ENCODE results near the gene ONECUT2.

ONECUT2 gene

DNA sequence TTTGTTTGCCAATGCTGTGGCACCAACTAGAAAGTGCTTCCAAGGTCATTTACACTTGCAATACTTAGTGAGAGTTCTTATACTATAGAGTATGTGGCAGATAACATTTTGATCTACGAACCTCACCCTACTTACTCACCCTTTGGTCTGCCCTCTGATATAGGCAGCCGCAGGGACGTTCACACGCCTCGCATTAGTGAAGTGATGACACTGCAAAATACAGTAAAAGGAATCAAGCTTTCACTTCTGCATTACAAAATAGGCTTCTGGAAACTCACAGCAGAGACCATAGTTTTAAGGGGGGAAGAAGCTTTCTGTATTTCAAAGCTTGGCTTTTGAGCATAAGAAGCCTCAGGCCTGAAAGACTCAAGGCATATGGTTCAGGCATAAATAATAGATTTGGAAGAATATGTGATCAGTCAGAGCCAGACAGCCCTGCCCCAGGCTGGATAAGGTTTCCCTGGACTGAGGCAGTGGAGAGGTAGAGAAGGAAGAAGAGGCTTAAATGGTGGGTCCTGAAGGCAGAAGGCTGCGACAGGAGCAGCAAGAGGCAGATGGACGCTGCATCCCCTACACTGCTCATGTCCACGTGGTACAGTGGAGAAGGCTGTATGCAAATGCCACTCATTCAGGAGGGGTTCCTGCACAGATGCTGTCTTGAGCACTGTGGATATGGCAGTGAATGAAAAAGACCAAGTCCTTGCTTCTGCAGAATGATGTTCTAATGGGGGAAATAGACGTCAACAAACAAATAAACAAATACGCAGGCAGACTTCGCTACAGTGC lies 88.2 kb downstream of the ONECUT2 start:
- DNase-seq (ENCODE audit: low read depth in 3 of 3) = no peak

DNA sequence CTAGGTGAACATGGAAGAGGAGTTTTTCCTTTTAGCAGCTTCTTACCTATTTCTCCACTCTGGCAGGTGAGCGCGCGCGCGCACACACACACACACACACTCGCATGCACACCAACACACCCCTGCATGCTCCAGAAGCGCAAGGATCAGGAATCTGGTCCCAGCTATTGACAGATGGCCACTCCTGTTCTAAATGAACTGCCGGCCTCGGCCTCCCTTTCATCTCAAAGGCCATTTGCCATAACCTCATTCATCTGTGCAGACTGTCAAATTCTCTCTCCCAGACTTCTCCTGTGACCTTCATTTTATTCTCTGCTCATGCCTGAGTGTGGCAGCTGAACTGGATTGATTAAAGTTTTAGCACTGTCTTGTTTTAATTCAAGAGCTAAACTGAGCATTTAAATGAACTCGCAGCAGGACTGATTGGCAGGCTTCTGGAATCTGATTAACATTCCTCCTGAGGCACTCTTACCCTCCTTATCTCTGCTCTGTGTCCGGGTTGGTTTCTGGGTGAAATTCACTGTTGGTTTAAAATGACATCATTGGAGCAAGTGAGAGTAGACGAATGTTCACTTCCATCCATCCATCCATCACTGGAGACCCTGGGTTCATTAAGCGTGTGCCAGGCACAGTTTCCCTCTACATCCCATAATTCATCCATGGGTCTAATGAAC lies 92.5 kb downstream of the ONECUT2 start:
- no peak for DNase-seq (ENCODE audit: low read depth in 3 of 3)

DNA sequence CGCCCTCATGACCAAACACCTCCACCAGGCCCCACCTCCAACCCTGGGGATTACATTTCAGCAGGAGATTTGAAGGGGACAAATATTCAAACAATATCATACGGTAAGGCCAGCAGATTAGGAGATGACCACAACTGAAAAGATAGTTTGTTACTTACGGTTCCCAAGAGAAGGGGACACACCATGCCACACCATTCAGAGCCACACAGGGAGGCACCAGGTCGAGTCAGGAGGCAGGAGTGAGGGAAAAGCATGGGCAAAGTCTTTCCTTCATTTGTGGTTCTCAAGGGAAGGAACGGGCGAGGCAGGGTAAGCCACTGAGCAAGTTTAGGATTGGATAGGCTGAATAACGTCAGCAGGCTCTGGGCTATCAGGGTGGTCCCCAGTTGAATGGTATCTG lies 94.0 kb downstream of the ONECUT2 start:
- no peak for DNase-seq (ENCODE audit: low read depth in 3 of 3)

DNA sequence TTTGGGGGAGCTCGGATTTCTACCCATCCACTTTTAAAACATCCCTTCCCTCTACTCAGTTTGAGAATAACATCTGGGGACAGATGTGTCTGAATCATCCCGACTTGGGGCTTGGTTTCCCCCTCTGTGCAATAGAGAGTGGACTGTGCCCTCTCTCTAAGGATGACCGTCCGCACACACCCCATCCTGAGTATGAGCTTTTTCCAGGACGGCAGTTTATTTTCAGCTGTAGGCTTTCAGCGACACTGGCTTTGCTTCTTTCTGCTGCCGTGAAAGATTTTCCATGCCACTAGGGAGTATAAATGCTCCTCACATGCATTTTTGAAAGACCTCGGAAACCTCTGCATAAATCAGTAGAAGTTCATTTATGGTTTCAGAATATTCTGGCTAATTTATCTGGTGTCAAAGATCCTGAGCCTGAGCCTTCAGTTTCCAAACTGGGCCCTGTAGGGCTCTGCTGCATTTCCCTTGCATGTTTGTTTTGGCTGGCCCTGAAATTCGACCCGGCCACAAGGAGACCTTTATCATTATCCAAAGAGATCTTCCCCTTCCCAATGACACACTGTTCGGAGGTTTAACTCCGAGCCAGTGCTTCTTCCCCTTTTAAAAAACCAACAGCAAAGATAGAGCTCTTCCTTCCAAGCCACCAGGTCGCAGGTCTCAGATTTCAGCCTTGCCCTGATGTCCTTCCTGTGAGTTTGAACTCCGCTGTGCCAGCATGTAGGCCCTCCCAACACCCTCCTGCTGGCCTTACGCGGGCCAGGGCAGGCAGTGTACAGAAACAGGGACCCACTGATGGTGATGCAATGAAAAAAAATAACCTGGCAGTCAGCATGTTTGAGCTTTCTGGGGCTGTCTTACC lies 98.1 kb downstream of the ONECUT2 start:
- DNase-seq (ENCODE audit: low read depth in 3 of 3) = no peak

DNA sequence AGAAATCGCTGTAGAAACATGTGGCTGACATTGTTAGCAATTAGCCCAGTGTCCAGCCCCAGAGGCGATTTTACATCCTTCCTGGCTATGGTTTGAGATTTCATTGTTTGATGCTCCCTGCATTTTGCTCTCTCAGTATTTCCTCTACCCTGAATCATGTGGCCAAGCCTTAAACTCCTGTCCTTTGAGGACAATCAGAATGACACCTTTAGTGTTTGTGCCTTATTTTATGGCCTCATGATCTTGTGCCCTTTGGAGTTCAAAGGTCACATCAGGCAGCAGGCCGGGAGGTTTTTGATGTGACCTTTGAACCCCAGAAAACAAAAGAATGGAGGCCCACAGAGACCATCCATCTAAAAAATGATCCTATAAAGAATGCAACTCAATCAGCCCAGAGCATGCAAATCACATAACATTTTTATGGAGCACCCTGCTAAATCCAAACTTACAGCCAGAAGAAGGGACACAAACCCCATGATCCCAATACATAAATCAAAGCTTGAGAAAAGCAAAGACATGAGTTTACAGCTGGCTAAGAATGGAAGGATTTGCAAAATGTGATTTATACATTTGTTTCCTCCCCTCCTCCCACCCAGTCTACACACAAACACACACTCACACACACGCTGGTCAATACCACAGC lies 98.8 kb downstream of the ONECUT2 start:
- DNase-seq (ENCODE audit: low read depth in 3 of 3) = no peak

DNA sequence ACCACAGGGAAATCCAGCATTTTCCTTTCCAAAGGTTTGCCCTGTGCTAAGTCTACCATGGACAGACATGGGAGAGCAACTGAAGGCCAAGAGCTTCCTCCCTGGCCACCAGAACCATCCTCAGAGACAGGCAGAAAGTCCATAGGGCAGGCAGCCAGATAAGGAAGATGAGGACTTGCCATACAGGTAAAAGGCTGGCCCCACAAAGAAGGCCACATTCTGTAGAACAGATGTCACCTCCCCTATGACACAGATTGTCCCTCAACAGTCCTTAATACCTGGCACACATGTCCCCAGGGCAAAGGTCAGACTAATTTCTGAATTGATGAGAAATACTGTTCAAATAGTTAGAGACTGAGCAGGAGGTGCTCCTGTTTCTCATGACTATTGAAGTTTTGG lies 99.3 kb downstream of the ONECUT2 start:
- DNase-seq (ENCODE audit: low read depth in 3 of 3) = no peak

DNA sequence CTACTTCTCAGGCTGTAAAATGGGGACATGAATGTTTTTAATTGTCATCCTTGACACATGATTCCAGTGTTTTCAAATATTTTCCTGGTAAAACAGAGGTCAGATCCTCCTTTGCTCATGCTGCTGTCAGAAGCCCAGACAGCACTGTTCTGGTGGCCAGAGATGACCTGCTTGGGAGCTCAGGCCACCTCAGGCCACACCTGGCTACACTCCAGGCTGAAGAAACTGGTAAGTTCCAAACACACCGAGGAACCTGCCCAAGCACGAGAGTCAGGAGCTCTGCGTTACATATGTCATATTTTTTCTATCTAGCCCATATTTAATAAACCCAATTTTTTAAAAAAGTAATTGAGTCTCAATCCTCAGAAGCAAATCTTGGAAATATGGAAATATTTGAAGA lies 103.4 kb downstream of the ONECUT2 start:
- DNase-seq (ENCODE audit: low read depth in 3 of 3) = no peak

DNA sequence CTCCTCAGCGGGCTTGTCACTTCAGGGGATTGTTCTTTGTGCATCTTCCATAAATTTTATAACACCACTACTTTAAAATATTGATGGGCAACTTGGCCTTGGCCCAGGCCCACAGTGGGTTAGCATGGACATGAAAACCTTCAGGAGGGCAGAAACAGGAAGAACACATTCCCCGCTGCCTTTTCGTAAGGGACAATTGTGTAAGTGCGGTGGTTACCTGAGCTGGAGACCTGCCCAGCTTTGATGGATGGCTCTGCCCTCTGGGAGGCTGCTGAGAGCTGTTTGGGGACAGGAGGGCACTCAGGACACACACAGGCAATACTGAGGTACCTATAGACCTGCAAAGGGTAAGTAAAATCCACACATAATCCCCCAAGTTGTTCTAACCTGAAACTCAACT lies 104.5 kb downstream of the ONECUT2 start:
- DNase-seq (ENCODE audit: low read depth in 3 of 3) = no peak

Measured in stimulated activated CD4-positive, alpha-beta T cell treated with anti-CD3 and anti-CD28 coated beads, TNF-alpha, amount 100 ng/mL, for 24 hours (primary cell).